HCT116 (cell line): Measurements from ENCODE around the gene CNST.

Experiments used
- CTCF ChIP-seq, 3 experiments: fragments of 200-600 bp in 1 of 3; sonication (generic) in 1 of 3; IDR thresholded peaks in 2 of 3; conservative IDR thresholded peaks in 1 of 3; 2 replicates each; pipeline ENCODE4 v1.5.1; 2012 to 2017; ENCODE audit warnings: low read depth in 2 of 3, low read length in 2 of 3, antibody characterized with exemption in 1 of 3, borderline replicate concordance in 1 of 3, control low read depth in 1 of 3, mild to moderate bottlenecking in 1 of 3, mixed read lengths in 1 of 3, mixed run types in 1 of 3, moderate library complexity in 1 of 3; ENCODE audit not compliant: insufficient read depth in 1 of 3
- EZH2 ChIP-seq: fragments of 200-600 bp; sonication (generic); IDR thresholded peaks from 2 replicates; pipeline ENCODE4 v1.6.1; 2017; ENCODE audit warnings: antibody characterized with exemption, mixed run types

GRCh38 chr1:246698466-246699094, 132.3 kb downstream of the CNST start:
- no peak for TF ChIP-seq CTCF (IDR thresholded peaks at IDR 0.05 in 2 of 3, conservative IDR thresholded peaks at IDR 0.05 in 1 of 3; ENCODE audit: borderline replicate concordance in 1 of 3, insufficient read depth in 1 of 3, low read depth in 2 of 3, low read length in 2 of 3)
- no peak for TF ChIP-seq EZH2
